GM18520 (cell line): ENCODE measurements around the gene RPUSD1.
"Not testable (repeated sequence)": the region's sequence is repeated elsewhere in the genome, so short reads cannot be mapped to it uniquely, and the experiment has no call there.

Experiments
- ATAC-seq: cut with Tn5 transposase; IDR thresholded peaks from one replicate; pipeline ENCODE4 v1.9.1; 2021; ENCODE audit not compliant: unreplicated experiment

The RPUSD1 gene

DNA sequence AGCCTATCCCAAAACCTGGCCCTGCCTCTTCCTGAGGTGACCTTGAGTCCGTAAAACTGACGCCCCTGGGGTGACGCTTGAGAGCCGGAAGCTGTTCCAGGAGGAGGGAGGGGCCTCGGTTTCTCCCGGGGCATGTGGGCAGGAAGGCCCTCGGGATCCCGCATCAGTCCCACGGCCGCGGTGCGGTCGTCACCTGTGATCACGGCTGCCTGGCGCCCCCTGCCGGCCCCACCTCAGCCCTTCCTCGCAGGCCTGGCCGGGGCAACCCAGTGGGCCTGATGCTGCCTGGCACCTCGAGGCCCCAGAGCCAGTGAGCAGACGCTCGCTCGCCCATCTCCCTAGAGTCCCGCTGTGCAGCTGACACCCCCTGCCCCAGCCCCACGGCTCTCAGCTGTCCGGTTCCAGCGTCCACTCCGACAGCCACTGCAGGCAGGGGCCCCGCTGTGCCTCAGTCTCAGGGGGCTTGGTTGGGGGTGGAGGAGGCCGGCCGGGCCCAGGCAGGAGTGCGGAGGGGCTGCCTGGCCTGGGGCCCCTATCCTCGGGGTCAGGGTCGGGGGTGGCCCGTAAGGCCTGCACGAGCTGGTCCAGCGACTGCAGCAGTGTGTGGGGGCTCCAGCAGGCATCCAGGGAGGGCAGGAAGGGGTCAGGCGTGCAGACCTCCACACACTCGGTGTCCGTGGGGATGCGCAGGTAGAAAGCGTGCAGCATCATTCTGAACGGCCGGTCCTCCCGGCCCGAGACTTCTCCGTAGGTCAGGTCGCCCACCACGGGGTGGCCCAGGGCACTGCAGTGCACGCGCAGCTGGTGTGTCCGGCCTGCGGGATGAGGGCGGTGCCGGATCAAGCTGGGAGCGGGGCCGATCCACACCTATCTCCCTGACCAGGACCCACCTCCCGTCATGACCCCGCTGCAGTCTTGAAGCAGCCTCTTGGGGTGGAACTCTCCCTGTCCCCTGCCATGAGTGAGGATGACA, 2.3 kb downstream of the RPUSD1 start:
- ATAC-seq = no peak

DNA sequence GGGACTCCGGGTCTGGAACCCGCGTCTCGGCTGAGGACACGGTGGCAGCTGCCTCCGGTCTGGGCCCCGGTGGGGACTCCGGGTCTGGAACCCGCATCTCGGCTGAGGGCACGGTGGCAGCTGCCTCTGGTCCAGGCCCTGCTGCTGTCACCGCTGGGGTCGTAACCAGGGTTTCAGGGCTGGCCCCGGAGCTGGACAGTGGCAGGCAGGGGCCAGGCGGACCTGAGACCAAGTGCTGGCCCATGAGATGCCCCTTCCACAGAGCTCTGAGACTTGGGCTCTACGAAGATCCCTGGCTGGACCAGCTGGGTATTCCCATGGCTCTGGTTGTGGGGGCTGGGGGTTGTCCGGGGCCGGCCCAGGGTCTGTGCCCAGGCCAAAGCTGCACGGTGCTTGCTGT, 3.8 kb downstream of the RPUSD1 start:
- ATAC-seq = no peak

DNA sequence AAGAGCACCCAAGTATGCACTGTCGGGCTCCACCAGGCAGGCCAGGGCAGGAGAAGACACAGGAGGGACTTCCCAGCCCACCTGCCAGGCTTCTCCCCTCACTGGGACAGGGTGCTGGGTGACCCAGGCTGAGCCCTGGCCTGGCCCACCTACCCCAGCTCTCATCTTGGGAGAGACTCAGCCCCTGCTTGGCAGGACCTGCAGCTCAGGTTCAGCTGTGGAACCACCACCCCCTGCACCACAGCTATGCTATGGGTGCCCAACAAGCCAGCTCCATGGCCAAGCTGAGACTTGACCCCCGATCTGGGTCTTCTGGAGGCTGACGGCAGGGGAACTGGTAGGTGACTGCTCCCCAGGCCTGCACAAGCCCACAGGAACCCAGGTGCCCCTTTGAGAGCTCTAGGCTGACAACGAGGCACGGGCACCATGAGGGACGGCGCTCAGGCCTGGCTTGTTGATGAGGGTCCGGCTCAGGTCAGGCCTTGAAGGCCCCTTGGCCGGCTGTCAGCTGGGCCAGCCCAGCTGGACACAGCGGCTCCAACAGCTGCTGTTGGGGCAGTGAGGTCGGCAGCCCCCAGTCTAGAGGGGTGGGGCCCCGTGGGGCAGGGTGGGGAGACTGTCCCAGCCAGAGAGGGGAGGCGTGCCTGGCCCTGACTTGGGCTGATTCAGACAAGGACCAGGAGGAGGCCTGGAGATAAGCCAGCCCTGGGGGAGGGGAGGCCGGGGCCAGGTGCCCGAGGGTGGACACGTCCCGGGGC, 4.6 kb downstream of the RPUSD1 start:
- ATAC-seq = no peak

DNA sequence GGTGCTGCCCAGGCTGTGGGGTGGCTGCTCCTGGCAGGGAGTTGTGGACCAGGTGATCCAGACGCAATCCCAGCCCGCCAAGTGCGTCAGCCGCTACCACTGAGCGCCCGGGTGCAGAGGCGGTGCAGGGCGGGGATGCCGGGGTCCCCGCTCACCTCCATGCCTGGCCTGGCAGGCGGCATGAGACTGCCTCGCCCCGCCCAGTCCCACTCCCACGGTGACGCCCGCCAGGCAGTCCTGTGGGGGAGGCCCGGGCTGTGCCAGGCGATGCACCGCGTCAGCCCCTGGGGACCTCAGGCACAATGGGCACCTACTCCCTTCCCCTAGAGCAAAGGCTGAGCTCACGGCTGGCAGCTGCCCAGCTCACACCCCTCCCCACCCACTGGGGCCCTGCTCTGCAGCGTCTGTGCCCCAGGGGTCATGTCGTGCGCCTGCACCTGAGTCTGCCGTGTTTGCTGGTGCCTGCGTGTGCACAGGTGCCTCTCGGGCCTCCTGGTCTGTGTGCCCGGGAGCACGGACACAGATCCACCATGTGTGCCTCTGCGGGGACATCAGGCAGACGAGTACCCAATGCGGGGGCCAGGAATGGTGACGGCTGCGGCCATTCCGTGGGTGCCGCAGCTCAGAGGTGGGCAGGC, 5.3 kb downstream of the RPUSD1 start:
- no peak for ATAC-seq

DNA sequence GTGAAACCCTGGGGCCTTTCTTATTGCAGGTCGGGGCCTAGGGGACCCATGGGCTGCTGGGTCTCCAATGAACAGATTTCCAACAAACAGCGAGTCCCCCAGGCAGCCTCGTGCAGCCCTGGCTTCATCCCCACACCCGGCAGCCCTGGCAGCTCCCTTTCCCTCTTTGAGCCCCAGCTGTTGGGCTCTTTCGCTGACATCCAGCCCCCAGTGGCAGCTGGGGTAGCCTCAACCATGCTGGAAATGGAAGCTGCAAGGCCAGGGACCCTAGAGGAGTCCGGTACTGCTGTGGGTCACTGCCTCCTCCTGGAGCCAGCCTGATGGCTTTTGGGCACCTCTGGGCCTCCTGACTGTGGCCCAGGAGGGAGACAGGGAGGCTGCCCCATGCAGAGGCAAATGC, 5.9 kb downstream of the RPUSD1 start:
- no peak for ATAC-seq

DNA sequence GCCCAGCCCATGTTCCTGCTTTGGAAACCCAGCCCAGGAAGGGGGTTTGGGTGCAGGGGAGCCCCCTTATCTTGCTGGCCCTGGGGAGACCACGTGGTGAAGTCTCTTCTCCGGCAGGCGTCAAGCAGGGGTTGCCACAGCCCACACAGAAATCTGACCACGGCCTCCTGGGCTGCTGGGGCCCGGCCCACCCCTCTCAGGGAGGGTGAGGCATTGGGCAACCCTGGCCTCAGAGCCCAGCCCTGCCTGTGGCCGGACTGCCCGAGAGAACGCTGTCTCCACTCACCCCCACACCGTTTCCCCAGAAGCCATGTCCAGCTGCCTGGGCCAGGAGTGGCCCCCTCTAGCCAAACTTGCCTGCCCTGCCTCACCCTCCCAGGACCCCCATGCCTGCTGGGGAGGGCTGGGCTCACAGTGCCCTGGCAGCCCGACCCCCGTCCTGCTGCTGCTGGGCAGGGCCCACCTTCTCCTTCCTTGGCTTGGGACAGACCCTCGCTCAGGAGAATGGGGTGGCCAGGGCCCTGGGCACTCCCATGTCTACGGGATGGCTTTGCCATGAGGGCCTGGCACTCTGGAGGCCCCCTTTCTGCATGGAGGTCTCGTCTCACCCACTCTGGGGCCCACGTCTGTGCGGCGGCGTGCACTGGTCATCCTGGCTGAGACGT, 6.7 kb downstream of the RPUSD1 start:
- ATAC-seq = no peak

DNA sequence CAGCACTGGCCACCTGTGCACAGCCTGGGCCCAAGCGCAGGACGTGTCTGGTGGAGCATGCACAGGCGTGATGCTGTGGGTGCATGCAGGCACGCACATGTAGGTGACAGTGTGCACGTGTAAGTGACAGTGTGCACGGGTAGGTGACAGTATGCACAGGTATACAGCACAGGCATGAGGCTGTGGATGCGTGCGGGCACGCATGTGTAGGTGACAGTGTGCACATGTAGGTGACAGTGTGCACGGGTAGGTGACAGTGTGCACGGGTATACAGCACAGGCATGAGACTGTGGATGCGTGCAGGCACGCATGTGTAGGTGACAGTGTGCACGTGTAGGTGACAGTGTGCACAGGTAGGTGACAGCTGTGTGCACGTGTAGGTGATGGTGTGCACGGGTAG, 7.9 kb downstream of the RPUSD1 start:
- no peak for ATAC-seq

DNA sequence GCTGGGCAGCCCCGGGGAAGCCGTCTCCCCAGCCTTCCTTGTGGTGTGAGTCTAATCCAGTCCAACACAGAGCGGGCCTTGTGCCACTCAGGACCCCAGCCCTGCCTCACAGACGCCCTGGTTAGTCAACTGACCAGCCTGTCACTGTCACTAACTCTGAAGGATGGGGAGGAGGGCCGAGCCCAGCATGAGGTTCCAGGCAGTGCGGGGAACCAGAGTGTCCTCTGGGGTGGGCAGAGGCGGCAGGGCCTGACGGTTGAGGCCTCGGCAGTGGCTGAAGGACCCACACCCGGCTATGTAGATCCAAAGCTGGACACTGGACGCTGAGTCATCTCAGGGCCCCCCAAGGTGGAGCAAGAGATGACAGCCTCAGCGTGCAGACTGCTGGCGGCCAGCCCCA, 8.6 kb downstream of the RPUSD1 start:
- no peak for ATAC-seq

DNA sequence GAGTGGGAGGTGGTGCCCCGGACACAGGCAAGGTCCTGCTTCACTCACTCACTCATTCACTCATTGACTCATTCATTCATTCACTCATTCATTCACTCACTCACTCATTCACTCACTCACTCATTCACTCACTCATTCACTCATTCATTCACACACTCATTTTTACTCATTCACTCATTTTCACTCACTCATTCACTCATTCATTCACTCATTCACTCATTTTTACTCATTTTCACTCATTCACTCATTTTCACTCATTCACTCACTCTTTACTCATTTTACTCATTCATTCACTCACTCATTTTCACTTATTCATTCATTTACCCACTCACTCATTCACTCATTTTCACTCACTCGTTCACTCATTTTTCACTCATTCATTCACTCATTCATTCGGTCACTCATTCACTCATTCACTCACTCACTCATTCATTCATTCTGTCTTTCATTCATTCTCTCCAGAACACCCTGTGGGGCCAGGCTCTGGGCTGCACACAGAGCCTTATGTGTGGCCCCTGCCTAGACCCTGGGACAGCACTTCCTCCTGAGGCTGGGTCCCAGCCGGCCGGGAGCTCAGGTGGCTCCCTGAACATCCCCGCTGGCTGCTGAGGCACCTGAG, 9.2 kb downstream of the RPUSD1 start:
- no peak for ATAC-seq

DNA sequence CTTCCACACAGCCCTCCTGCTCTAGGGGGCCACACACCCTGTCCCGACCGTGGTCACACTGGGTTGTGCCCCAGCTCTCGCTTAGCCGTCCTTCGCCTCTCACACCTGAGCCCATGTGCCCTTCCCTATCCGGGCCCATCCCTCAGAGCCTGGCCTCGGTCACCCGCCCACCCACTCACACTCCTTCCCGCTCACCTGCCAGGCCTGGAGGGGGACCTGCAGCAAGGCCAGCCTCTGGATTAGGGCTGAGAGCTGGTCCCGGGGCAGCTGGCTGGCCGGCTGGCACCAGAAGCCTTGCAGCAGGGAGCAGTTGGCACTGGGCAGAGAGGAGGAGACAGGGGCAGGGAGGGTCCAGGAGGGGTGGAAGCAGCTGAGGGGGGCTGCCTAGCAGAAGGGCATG, 9.7 kb downstream of the RPUSD1 start:
- no peak for ATAC-seq

DNA sequence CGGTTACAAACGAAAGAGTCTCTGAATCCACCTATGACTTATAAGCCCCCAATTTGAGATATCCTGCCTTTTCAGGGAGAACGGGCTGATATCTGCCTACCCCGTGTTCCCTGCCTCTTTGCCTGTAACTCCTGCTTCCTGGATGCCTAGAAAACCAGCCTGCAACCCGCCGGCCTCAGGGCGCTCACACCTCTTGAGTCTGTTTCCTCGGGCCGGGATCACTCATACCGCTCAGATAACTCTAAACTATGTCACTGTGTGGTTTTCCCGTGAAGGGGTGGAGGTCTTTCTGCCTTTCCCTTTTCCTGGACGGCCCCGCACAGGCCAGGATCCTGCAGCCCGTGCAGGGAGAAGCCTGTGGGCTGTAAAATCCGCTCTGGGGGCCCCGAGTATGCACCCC, 10.4 kb downstream of the RPUSD1 start:
- ATAC-seq = no peak

DNA sequence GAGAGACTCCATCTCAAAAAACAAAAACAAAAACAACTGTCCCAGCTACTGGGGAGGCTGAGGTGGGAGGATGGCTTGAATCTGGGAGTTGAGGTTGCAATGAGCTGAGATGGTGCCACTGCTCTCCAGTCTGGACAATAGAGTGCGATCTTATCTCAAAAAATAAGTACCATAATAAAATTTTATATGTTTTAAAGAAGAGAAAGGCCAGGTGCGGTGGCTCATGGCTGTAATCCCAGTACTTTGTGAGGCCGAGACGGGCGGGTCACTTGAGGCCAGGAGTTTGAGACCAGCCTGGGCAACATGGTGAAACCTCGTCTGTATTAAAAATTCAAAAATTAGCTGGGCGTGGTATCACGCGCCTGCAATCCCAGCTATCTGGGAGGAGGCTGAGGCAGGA, 11.4 kb downstream of the RPUSD1 start:
- no peak for ATAC-seq

DNA sequence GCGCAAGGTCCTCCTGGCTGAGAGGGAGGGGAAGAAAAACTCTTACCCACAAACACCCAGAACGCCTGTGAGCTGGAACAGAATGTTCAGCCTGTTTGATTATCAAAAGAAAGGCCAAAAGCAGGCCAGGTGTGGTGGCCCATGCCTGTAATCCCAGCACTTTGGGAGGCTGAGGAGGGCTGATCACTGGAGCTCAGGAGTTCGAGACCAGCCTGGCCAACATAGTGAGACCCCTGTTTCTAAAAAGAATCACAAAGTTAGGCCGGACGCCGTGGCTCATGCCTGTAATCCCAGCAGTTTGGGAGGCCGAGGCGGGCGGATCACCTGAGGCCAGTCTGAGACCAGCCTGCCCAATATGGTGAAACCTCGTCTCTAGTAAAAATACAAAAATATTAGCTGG, 11.9 kb downstream of the RPUSD1 start:
- ATAC-seq = not testable (repeated sequence)

DNA sequence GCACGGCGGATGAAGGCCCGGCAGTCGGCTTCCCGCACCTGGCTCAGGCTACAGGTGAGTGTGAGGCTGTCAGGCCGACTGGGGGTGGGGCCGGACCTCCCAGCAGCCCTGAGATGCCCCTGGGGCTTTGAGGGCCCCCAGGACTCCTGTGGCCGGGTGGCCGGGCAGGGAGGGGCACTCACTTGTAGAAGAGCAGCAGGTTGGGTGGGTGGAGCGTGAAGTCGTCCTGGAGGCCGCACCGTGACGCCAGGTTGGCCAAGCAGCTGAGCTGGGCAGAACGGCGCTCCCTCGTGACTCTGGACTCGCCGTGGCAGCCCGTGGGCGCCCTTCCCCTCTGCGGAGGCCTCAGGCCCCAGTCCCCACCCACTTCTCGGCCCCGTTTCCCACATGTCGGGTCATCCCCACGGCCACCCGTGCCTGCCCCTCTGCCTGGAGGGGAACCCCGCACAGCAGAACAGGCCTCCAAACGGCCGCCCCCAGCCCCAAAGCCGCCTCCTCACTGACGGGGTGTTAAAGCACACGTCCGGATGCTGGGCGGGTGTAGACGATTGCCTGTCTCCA, 12.9 kb downstream of the RPUSD1 start:
- no peak for ATAC-seq

DNA sequence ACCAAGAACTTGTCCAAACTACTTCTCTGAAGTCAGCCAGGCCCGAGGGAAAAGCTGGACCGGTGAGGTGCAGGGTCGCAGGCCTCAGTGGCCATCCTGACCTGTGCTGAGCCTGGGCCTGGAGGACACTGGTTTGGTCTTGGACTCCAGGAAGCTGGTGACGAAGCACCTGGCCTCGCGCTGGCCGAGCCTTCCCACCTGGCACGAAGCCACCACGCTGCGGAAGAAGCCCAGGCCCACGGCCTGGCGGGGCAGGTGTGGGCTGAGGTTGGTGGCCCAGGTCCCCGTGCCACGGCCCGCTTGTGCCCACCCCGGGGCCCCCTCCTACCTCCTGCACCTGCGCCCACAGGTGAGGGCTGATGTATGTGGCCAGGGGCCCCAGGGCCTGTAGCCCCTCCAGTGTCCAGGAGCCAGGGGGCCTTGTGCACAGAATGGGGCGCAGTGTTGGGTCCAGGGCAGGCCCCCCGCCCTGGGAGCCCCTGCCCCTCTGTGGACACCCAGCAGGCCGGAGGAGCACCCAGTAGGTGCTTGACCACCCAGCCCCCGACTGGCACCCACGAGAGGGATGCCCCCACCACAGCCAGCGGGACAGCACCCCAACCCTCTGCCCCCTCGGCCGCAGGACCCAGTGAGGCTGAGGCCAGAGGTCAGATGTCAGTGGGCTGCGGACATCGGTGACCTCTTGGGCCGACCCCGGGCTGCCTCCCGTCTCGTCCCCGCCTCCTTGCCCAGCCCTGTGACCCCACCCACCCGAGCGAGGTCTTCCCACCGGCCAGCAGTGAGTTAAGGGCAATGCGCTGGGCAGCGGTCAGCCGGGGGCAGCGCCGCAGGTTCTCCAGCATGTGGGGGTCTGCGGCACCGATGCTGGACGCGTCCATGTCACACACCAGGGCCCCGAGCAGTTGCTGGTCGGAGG, 13.8 kb downstream of the RPUSD1 start:
- no peak for ATAC-seq

DNA sequence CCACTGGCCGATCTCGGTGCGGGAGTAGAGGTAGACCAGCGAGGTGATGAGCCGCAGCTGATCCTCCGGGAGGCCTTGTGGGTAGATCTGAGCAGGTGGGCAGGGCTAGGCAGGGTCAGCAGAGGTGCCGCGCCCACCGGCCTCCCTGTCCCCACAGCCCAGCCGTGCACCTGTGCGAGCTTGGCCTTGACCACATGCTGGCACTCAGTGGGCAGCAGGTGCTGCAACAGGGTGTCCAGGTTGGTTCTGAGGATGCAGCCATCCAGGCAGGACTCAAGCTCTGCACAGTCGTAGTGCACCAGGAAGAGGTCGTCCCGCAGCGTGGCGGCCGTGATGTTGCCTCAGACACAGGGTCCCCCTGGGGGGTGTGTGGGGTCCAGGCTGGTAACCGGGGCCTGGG, 15.2 kb downstream of the RPUSD1 start:
- no peak for ATAC-seq

DNA sequence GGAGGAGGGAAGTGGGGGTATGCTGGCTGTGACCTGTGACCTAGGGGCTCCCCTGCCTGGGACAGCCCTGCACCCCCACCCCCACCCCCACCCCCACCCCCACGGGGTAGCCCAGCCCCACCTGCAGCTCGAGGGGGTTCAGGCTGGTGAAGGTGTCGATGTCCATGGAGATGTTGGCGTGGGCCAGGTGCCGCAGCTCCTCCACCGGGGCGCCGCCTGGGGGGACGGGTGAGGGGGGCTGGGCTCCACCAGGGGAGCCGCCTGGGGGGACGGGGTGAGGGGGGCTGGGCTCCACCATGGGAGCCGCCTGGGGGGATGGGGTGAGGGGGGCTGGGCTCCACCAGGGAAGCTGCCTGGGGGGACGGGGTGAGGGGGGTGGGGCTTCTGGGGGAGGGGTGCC, 17.8 kb downstream of the RPUSD1 start:
- no peak for ATAC-seq

DNA sequence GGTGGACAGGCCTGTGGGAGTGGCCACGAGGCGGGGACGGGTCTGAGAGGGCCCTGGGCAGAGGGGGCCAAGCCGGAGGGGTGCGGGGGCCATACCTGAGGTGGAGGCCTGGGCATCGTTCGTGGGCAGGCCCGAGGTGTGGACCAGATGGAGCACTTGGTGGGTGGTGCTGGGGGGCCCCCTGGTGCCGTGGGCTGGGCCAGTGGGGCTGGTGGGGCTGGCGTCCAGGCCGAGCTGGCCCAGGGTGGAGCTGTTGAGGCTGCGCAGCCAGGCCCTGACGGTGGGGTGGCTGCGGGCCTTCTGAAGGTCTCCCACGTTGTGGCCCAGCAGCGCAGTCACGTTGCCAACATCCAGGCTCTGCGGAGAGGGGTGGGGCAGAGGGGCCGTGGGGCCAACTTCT, 18.2 kb downstream of the RPUSD1 start:
- ATAC-seq = no peak

DNA sequence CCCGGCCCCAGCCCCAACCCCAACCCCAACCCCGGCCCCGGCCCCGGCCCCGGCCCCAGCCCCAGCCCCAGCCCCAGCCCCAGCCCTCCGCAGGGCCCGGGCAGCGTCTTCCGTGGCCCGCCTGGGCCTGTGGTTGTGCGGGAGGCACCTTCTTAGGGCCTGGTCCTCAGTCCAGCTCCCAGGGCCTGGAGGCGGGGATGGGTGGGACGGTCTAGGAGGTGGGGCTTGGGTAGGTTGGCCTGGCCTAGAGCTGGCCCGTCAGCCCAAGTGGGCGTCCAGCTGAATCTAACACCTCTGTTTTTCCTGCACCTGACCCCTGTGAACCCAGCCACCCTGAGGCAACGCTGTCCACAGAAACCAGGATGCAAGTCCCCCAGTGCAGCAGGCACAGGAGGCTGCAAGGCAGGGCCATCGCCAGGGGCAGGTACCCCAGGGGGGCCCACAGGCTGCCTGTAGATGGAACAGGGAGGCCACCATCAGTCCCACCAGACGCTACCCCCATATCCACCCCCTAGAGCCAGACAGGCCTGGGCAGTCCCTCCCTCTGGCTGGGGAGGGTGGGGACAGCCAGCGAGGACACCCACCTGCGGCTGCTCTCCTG, 18.9 kb downstream of the RPUSD1 start:
- no peak for ATAC-seq
